Ectodermal cell (in vitro differentiated cells): ENCODE results near the gene CDH2.

ENCODE experiments used
- H3K27ac ChIP-seq: 2 replicates; pipeline ENCODE4 v1.7.0; 2013; ENCODE audit warnings: mild to moderate bottlenecking, low read depth, low read length; ENCODE audit not compliant: insufficient read depth, poor library complexity, severe bottlenecking
- H3K27me3 ChIP-seq: 2 replicates; pipeline ENCODE4 v1.7.0; 2013; ENCODE audit warnings: mild to moderate bottlenecking, low read length; ENCODE audit not compliant: insufficient read depth, control insufficient read depth, poor library complexity, severe bottlenecking
- H3K36me3 ChIP-seq: one replicate; pipeline ENCODE4 v1.7.0; 2013; ENCODE audit warnings: low read length; ENCODE audit not compliant: control insufficient read depth, insufficient read depth
- H3K4me1 ChIP-seq: one replicate; pipeline ENCODE4 v1.7.0; 2013; ENCODE audit warnings: low read length; ENCODE audit not compliant: control insufficient read depth, insufficient read depth
- H3K4me3 ChIP-seq: 2 replicates; pipeline ENCODE4 v1.7.0; 2013; ENCODE audit warnings: low read depth, low read length, control low read depth; ENCODE audit not compliant: insufficient read depth
- H3K9me3 ChIP-seq: 2 replicates; pipeline ENCODE4 v1.7.0; 2013; ENCODE audit warnings: mild to moderate bottlenecking, low read length, moderate library complexity; ENCODE audit not compliant: control insufficient read depth
- WGBS, 2 experiments: methylation state at CpG; one replicate each; pipeline ENCODE4 v1.1.7; 2013; ENCODE audit warnings: missing lambda C conversion rate in 2 of 2; 5-methylcytosine and 5-hydroxymethylcytosine counted together

The CDH2 gene

GRCh38 chr18:27956001-27956640, 220.8 kb downstream of the CDH2 start:
- H3K27me3 ChIP-seq = no peaks in the 10 kb centered on the region
- H3K27ac ChIP-seq = no peak overlapping the region
- peaks cover 13% of the 10 kb centered on the region for H3K4me1 ChIP-seq
- peaks cover 25% of the 10 kb centered on the region for H3K36me3 ChIP-seq
- no peaks in the 10 kb centered on the region for H3K9me3 ChIP-seq
- 91 to 98% methylated on average over 6 of the region's 6 CpGs for WGBS, 2 experiments
- no peak overlapping the region for H3K4me3 ChIP-seq

GRCh38 chr18:27954226-27954625, 222.7 kb downstream of the CDH2 start:
- Histone ChIP-seq H3K4me1 (peaks cover 13% of the 10 kb centered on the region), H3K27me3 (no peaks in the 10 kb centered on the region), H3K9me3 (no peaks in the 10 kb centered on the region), H3K36me3 (peaks cover 9% of the 10 kb centered on the region), H3K27ac (no peak overlapping the region), H3K4me3 (no peak overlapping the region)
- 92 to 95% methylated on average over 3 of the region's 3 CpGs for WGBS, 2 experiments

- Histone ChIP-seq H3K27ac (no peak overlapping the region), H3K36me3 (peaks cover 9% of the 10 kb centered on the region), H3K27me3 (no peaks in the 10 kb centered on the region), H3K9me3 (no peaks in the 10 kb centered on the region), H3K4me1 (peaks cover 13% of the 10 kb centered on the region), H3K4me3 (no peak overlapping the region)
These were observed 224.2 kb downstream of the CDH2 start for GRCh38 chr18:27952741-27953140.

GRCh38 chr18:27950648-27951228, 226.2 kb downstream of the CDH2 start:
- no peak overlapping the region for H3K4me3 ChIP-seq
- peaks cover 4% of the 10 kb centered on the region for H3K4me1 ChIP-seq
- H3K27me3 ChIP-seq = no peaks in the 10 kb centered on the region
- H3K27ac ChIP-seq = no peak overlapping the region
- H3K36me3 ChIP-seq = peaks cover 6% of the 10 kb centered on the region
- no peaks in the 10 kb centered on the region for H3K9me3 ChIP-seq
- 95 to 98% methylated on average over 5 of the region's 5 CpGs for WGBS, 2 experiments

DNA sequence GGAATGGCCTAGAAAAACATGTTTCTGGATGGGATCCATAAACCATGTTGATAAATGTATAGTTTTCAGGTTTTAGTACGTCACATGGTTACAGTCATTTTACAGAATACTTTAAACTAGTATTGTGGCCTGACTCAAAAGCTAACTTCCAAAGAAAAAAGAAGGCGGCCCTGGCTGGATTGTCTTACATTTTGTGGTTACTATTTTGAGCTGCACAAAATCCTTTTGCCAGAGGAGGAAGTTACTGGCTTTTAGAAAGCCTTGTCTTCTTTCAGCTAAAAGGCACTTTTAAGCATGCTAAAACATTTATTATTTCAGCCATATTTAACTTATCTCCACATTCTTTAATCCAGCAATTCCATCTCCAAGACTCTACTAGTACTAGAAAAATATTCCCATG, 227.9 kb downstream of the CDH2 start:
- H3K27ac ChIP-seq = no peak overlapping the region

DNA sequence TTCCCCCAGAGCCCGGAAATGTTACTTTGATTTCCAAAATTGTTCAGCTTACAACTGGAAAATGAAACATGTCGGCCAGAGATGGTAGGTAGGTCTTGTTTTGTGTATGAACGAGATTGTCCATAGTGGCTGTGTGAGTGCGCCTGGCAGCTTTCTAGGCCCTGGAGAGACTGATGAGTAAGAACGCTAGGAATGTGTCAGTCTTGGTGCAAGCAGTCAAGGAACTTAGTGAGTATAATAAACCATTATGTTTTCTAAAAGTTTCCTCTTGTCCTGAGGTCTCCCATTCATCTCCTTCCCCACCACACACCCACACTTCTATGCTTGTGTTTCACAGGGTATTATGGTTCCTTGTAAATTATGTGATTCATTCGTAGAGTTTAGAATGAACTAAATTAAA, 234.2 kb downstream of the CDH2 start:
- WGBS, 2 experiments = 94 to 96% methylated on average over 5 of the region's 6 CpGs
- no peaks in the 10 kb centered on the region for H3K9me3 ChIP-seq
- no peaks in the 10 kb centered on the region for H3K4me1 ChIP-seq
- no peak overlapping the region for H3K27ac ChIP-seq
- H3K27me3 ChIP-seq = no peaks in the 10 kb centered on the region
- no peak overlapping the region for H3K4me3 ChIP-seq
- no peaks in the 10 kb centered on the region for H3K36me3 ChIP-seq

More for the DNA sequence above, 227.9 kb downstream of the CDH2 start:
- Histone ChIP-seq H3K9me3 (no peaks in the 10 kb centered on the region), H3K27me3 (no peaks in the 10 kb centered on the region), H3K4me1 (no peaks in the 10 kb centered on the region), H3K36me3 (peaks cover 6% of the 10 kb centered on the region), H3K4me3 (no peak overlapping the region)
- 96 to 100% methylated on average over 1 to 2 of the region's 2 CpGs for WGBS, 2 experiments

- Histone ChIP-seq H3K27ac (no peak overlapping the region), H3K4me3 (no peak overlapping the region), H3K9me3 (no peaks in the 10 kb centered on the region), H3K27me3 (no peaks in the 10 kb centered on the region), H3K4me1 (no peaks in the 10 kb centered on the region), H3K36me3 (no peaks in the 10 kb centered on the region)
- WGBS, 2 experiments = 92 to 95% methylated on average over 2 to 3 of the region's 3 CpGs
These were observed 245.4 kb downstream of the CDH2 start for GRCh38 chr18:27931535-27931934.

DNA sequence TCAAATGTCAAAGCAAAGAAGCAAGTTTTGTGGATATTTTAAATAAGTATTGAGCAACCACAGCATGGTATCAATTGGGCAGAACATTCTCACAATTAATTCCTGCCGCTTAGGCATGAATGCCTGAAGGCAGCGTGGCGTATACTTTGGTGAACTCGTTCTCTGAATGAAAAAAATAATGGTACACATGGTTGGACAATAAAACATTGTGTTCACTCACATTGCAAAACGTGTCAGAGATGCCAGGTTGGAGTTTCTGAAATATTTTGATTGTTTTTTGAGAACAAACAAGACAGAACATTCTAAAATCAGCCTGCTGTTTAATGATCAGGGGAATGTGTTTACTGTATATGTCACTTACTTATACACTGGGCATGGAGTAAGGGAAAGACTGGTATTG, 254.2 kb downstream of the CDH2 start:
- Histone ChIP-seq H3K4me1 (peaks cover 19% of the 10 kb centered on the region), H3K27ac (peak overlapping the region; percentile 79), H3K9me3 (no peaks in the 10 kb centered on the region), H3K4me3 (no peak overlapping the region), H3K27me3 (no peaks in the 10 kb centered on the region), H3K36me3 (no peaks in the 10 kb centered on the region)
- 82 to 83% methylated on average over 5 of the region's 5 CpGs for WGBS, 2 experiments

DNA sequence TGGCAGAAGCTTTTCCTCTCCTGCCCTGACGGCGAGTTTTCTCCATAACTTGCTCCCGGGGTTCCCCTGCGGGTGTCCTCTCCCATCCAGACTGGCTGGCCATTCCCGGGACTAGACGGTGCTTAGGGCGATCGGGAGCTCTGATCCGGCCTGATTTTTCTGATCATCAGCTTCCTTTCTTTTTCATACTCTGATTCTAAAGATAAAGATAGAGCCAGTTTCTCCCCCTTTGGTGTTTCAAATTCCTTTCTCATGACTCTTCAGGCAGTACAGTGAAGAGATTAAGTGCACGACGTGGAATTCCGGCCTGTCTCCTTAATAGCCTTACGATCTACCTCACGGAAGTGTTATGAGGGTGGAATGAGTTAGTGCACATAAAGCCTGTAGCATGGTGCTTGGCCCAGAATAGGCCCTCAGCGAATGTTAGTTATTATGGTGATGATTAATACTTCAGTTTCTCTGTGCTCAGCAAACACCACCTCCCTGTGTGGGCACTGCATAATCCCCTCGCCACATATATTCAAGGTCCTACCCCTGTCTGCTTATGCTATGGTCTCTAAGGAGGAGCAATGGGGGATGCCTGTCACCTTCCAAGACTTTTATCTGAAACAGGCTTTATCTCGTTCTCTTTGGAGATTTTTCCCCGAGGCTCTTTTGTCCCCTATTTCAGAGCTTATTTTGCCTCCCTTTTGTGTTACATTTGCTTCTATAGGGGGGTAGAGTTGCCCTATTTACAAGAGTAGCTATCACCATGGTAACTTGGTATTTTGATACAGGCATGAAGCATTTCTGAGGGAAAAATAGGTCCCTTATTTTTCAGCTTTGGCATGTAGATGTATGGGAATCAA, 254.8 kb downstream of the CDH2 start:
- 75 to 77% methylated on average over 18 of the region's 18 CpGs for WGBS, 2 experiments

DNA sequence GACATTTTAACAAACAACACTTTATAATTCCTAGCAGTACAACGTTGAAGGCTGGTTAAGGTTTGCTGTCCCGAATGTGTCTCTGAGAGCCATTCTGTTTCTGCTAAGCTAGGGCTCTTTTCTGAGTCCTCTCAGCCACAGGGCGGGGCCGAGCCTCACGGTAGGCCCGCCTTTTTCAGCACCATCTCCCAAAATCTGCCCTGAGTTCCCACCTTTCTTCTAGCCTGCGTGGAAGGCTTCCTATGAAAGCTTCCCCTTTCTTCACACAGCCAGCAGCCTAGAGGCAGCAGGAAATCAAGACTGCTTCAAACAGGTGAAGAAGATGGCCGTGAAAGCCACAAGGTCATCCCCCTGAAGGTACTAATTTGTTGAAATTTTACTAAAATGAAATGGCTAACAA, 255.5 kb downstream of the CDH2 start:
- Histone ChIP-seq H3K4me1 (peaks cover 19% of the 10 kb centered on the region), H3K27ac (peak overlapping the region; percentile 3), H3K27me3 (no peaks in the 10 kb centered on the region), H3K9me3 (no peaks in the 10 kb centered on the region), H3K36me3 (no peaks in the 10 kb centered on the region), H3K4me3 (no peak overlapping the region)
- 87 to 89% methylated on average over 8 of the region's 8 CpGs for WGBS, 2 experiments

More for the DNA sequence above, 254.8 kb downstream of the CDH2 start:
- no peaks in the 10 kb centered on the region for H3K9me3 ChIP-seq
- peak overlapping the region; percentile 79 for H3K27ac ChIP-seq
- H3K36me3 ChIP-seq = no peaks in the 10 kb centered on the region
- peaks cover 19% of the 10 kb centered on the region for H3K4me1 ChIP-seq
- no peaks in the 10 kb centered on the region for H3K27me3 ChIP-seq
- H3K4me3 ChIP-seq = no peak overlapping the region
